ENCODE results near the gene RSPRY1. TPM values are rescaled to one million over a fixed set of nuclear protein-coding genes. Genes with fewer than 3 reads are reported as not detected.
A peak's percentile ranks its signal among the peaks of the same experiment; 100 is the strongest.
"Not testable (repeated sequence)": the region's sequence is repeated elsewhere in the genome, so short reads cannot be mapped to it uniquely, and the experiment has no call there.

RSPRY1 gene
- total RNA-seq, 1 donor from 2014 or later: 13.4 TPM

GRCh38 chr16:57178793-57179212 is 7.3 kb upstream of the RSPRY1 start:
- ATAC-seq (ENCODE audit: poor library complexity): no peak
- no peak for DNase-seq
- intact Hi-C loops (cut with DNase I): no loop called here

DNA sequence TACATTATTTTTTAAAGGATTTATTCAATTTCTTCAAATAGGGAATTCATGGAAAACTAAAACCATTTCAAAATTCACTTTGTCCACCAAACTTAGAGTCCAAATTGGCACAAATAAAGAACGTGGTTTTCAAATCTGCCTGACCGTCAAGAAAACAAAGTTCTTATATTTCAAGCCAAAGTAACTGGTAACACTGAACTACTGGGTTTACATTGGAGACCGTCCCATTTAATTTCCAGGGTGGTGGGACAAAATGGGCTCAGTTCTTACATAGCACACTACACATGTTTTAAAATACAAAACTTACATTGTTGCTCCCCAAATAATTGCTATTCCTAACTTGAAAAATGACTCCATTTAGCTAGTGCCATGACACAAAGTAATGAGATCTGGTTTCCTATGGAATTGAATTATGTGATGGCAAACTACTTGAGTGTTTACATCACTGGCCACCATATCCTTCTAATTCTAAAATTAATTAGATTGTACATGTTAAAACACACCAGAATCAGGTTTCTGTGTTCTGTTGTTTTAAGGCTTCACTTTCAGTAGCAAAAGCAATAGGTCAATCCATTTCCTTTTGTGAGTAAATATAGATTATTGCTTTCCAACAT is 6.8 kb upstream of the RSPRY1 start:
- intact Hi-C loops (cut with DNase I): no loop called here
- DNase-seq (no peak), ATAC-seq (ENCODE audit: poor library complexity) (no peak)

- ATAC-seq (ENCODE audit: poor library complexity) (no peak), DNase-seq (no peak)
- intact Hi-C loops (cut with DNase I): no loop called here
Measured at GRCh38 chr16:57184113-57184512, 2.0 kb upstream of the RSPRY1 start.

- no peak for DNase-seq
- intact Hi-C loops (cut with DNase I): no loop called here
- no peak for ATAC-seq (ENCODE audit: poor library complexity)
Measured at GRCh38 chr16:57184887-57185445, 1.2 kb upstream of the RSPRY1 start.

GRCh38 chr16:57185446-57185944 is 634 bp upstream of the RSPRY1 start:
- intact Hi-C loops (cut with DNase I): no loop called here
- peak; percentile 61 for DNase-seq
- peak; percentile 23 for ATAC-seq (ENCODE audit: poor library complexity)

- peak; percentile 9 for ATAC-seq (ENCODE audit: poor library complexity)
- DNase-seq: peak; percentile 38
- intact Hi-C loops (cut with DNase I): no loop called here
Measured at GRCh38 chr16:57186872-57187854, 1.0 kb downstream of the RSPRY1 start.

- ATAC-seq (ENCODE audit: poor library complexity); DNase-seq; intact Hi-C loops (cut with DNase I): not testable (repeated sequence)
Measured at GRCh38 chr16:57187902-57188710, 2.0 kb downstream of the RSPRY1 start.

- DNase-seq (no peak), ATAC-seq (ENCODE audit: poor library complexity) (no peak)
- intact Hi-C loops (cut with DNase I): no loop called here
Measured at GRCh38 chr16:57188711-57189002, 2.5 kb downstream of the RSPRY1 start.

DNA sequence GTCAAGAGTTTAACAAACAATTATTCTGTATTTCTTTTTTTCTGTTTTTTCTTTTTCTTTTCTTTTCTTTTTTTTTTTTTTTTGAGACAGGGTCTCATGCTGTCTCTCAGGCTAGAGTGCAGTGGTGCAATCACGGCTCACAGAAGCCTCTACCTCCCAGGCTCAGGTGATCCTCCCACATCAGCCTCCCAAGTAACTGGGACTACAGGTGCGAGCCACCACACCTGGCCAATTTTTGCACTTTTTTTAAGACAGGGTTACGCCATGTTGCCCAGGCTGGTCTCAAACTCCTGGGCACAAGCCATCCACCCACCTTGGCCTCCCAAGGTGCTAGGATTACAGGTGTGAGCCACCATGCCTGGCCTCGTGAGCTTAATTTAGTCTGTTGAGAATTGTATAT is 3.4 kb downstream of the RSPRY1 start:
- DNase-seq; ATAC-seq (ENCODE audit: poor library complexity); intact Hi-C loops (cut with DNase I): not testable (repeated sequence)

DNA sequence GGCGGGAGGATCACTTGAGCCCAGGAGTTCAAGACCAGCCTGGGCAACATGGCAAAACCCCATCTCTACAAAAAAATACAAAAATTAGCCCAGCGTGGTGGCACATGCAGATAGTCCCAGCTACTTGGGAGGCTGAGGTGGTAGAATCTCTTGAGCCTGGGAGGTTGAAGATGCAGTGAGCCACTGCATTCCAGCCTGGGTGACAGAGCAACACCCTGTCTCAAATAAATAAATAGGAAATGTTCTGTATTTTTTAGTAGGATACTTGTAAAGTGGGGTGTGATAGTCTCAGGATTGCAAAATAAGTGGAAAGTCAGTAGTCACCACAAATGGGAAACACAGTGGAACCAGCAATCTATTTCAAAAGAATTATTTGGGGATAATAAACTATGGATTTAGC is 4.0 kb downstream of the RSPRY1 start:
- ATAC-seq (ENCODE audit: poor library complexity) (no peak), DNase-seq (no peak)
- intact Hi-C loops (cut with DNase I): no loop called here

DNA sequence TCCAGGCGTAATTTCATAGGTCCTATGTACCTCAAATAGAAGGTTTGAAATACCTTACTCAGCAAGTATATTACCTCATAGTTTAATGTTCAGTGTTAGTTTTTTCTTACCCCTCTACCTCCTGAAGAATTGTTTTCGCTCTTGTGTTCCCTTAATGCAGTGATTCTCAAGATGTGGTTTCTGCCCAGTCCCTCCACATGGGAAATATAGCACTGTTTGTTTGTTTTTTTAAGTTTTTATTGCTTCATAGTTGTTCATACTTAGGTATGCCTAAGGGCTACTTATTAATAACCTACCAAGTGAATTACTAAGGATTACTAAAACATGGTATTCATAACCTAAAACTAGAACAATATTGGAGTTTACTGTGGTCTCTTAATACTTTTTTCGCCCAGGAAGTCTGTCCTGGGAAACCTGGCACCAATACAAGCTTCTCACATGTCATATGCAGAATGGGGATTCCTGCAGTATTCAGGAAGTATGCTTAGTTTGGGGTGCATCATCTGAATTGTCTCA is 5.0 kb downstream of the RSPRY1 start:
- DNase-seq (no peak), ATAC-seq (ENCODE audit: poor library complexity) (no peak)
- intact Hi-C loops (cut with DNase I): no loop called here

DNA sequence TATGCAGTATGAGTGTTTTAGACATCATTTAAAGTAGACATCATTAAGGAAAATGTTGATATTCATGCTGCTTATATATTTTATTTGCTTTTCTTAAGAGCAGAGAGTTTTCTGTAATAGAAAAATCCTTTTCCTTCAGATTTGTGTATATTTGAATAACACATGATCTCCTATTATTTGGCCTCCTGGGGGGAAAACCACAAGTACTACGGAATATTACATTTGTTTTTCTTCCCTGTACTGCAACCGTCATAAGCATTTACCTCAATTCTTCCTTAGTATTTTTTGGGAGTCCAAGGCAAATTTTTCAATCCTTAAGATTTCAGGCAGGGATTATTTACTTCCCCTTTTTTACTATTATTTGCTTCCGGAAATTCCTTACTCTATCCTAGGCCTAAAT is 6.0 kb downstream of the RSPRY1 start:
- ATAC-seq (ENCODE audit: poor library complexity) (no peak), DNase-seq (no peak)
- intact Hi-C loops (cut with DNase I): no loop called here

DNA sequence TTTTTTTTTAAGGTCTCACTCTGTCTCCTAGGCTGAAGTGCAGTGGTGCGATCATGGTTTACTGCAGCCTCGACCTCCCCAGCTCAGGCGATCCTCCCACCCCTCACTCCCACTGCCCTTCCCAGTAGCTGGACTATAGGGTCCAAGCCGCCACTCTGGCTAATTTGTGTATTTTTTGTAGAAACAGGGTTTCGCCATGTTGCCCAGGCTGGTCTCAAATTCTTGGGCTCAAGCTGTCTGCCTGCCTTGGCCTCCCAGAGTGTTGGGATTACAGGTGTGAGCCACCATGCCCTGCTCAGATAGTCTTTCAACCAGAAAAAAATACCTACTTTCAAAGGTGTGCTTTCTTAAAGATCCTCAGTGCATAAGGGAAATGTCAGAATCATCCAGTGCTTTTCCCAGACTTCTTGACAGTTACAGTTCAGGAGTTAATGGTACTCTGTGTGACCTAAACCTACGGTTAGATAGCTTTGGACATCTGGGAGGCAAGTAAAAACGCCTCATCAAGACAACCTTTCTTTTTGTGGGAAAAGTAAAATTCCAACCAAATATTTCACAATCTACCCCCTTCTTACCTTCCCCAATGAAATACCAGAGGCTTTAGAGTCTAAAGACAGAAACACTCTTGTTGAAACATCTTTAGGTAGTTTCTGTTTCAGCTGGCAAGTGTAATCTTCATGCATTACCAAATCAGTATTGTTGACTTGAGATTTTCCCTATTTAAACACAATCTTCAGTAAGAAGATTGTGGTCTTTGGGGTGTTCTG is 6.8 kb downstream of the RSPRY1 start:
- DNase-seq (no peak), ATAC-seq (ENCODE audit: poor library complexity) (no peak)
- intact Hi-C loops (cut with DNase I): no loop called here

DNA sequence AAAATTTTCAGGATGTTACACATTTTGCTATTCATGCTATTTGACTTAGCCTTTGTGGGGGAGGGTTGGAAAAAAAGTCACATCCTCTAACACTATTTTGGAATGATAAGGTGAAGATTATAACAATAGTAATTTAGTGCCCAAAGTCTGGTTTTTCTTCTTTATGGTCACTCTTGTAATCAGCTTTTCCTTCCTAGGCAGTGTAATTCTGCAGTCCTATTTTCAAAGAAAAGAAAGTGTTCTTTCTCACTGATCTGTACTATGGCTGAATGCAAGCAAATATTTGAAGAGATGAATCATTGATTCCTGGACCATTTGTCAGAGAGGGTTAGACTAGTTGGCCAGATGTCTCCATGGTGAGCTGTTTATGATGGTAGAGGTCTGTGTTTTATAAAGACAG is 8.4 kb downstream of the RSPRY1 start:
- intact Hi-C loops (cut with DNase I): no loop called here
- ATAC-seq (ENCODE audit: poor library complexity) (no peak), DNase-seq (no peak)

GRCh38 chr16:57196286-57196685 is 10.2 kb downstream of the RSPRY1 start:
- DNase-seq: no peak
- intact Hi-C loops (cut with DNase I): no loop called here
- peak; percentile 49 for ATAC-seq (ENCODE audit: poor library complexity)

- no peak for ATAC-seq (ENCODE audit: poor library complexity)
- intact Hi-C loops (cut with DNase I): no loop called here
- DNase-seq: no peak
Measured at GRCh38 chr16:57196753-57197152, 10.6 kb downstream of the RSPRY1 start.

DNA sequence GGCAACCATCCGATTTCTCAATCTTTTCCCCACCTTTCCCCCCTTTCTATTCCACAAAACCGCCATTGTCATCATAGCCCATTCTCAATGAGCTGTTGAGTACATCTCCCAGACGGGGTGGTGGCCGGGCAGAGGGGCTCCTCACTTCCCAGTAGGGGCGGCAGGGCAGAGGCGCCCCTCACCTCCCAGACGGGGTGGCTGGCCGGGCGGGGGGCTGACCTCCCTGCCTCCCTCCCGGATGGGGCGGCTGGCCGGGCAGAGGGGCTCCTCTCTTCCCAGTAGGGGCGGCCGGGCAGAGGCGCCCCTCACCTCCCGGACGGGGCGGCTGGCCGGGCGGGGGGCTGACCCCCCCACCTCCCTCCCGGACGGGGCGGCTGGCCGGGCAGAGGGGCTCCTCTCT is 14.2 kb downstream of the RSPRY1 start:
- intact Hi-C loops (cut with DNase I): not testable (repeated sequence)

GRCh38 chr16:57200926-57201325 is 14.8 kb downstream of the RSPRY1 start:
- DNase-seq; ATAC-seq (ENCODE audit: poor library complexity); intact Hi-C loops (cut with DNase I): not testable (repeated sequence)

More for the DNA sequence above, 14.2 kb downstream of the RSPRY1 start:
- DNase-seq; ATAC-seq (ENCODE audit: poor library complexity): not testable (repeated sequence)

All from Right ventricle myocardium superior (tissue), 1 donor.